Measurements from ENCODE around the gene TSACC.
"Not testable (repeated sequence)": the region's sequence is repeated elsewhere in the genome, so short reads cannot be mapped to it uniquely, and the experiment has no call there.

TSACC gene

GRCh38 chr1:156347331-156347730, 9.0 kb downstream of the TSACC start:
- DNase-seq, result no peak

DNA sequence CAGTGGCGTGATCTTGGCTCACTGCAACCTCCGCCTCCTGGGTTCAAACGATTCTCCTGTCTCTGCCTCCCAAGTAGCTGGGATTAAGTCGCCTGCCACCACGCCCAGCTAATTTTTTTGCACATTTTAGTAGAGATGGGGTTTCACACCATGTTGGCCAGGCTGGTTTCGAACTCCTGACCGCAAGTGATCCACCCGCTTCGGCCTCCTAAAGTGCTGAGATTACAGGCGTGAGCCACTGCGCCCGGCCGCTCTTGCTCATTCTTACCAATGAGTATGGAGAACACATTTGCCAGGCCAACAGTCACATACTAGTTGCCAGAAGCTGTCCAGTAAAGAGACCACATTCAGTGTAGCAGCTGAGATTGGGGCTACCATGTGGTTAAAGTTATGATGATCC, 14.2 kb downstream of the TSACC start:
- not testable (repeated sequence) for DNase-seq

- no peak for DNase-seq
Observed at GRCh38 chr1:156356262-156356874, 18.0 kb downstream of the TSACC start.

GRCh38 chr1:156356875-156357534, 18.7 kb downstream of the TSACC start:
- DNase-seq, result no peak

DNA sequence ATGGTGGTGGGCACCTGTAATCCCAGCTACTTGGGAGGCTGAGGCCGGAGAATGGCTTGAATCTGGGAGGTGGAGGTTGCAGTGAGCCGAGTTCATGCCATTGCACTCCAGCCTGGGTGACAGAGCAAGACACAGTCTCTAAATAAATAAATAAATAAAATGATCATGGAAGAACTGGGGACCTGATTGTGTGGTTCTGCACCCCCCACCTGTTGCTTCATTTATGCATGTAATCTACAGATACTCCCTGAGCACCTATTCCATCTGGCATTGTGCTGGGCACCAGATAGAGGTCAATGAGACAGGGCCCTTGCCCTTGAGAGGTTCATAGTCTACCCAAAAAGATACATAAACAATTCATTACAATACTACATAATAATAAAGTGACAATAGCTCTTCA, 19.7 kb downstream of the TSACC start:
- DNase-seq, result no peak

DNA sequence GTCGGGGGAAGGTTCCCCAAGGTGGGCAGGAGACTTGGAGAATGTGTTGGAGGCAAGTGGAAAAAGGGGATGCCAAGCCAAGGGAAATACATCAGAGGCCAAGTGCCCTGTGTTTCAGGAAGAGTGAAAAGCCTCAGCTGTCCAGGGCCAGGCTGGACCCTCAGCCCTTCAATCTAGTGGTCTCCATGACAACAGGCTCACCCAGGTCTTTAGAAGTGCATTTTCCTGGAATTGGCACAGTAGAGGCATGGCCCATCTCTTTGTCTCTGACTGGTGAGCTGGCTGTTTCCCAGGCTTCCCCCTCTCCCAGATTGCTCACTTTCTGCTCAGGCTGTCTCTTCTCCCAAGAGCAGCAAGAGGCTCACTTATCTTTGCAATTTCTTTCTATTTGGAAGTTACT, 20.3 kb downstream of the TSACC start:
- no peak for DNase-seq

GRCh38 chr1:156359249-156359648, 20.9 kb downstream of the TSACC start:
- DNase-seq, result no peak

DNA sequence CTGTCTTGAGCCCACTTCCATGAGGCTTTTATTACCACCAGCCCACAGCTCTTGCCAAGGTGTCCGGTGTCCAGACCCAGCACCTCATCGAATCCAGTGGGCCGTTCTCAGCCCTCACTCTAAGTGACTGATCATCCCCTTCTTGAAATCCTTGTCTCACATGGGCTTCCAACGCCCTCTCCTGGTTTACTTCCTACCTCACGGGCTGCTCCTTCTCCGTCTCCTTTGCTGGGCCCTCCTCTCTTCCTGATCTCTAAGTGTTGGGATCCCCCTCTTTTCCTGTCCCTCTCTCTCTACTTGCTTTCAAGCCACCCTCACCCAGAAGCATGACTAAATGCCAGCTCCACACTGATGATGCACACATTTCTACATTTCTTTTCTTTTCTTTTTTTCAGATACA, 21.6 kb downstream of the TSACC start:
- DNase-seq, result no peak

DNA sequence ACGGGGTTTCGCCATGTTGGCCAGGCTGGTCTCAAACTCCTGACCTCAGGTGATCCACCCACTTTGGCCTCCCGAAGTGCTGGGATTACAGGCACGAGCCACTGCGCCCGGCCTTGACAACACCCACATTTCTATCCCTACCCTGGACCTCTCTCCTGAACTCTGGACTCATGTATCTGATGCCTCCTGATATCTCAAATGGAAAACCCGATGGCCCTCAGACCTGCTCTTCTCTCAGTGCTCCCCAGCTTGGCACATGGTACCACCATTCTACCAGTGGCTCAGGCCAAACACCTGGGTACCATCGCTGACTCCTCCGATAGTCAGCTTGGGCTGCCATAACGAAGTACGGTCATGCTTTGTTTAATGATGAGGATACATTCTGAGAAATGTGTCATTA, 22.2 kb downstream of the TSACC start:
- DNase-seq, result no peak

DNA sequence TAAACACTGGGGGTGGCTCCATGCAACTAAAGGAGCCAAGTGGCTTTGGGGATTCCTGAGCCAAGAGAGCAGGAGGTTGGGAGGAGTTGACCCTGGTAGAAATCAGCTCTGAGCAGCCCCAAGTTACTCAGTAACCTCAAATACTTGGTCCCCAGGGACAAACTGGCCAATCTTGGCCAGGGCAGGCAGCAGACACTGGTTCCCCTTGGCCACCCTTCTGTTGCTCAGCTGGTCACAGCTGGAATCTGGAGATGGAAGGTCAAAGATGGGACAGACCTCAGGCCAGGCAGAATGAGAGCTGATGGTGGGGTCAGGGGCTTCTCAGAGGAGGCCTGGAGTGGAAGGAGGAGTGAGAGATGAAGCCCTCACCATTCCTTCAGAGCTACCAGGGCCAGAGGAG, 27.4 kb downstream of the TSACC start:
- no peak for DNase-seq

DNA sequence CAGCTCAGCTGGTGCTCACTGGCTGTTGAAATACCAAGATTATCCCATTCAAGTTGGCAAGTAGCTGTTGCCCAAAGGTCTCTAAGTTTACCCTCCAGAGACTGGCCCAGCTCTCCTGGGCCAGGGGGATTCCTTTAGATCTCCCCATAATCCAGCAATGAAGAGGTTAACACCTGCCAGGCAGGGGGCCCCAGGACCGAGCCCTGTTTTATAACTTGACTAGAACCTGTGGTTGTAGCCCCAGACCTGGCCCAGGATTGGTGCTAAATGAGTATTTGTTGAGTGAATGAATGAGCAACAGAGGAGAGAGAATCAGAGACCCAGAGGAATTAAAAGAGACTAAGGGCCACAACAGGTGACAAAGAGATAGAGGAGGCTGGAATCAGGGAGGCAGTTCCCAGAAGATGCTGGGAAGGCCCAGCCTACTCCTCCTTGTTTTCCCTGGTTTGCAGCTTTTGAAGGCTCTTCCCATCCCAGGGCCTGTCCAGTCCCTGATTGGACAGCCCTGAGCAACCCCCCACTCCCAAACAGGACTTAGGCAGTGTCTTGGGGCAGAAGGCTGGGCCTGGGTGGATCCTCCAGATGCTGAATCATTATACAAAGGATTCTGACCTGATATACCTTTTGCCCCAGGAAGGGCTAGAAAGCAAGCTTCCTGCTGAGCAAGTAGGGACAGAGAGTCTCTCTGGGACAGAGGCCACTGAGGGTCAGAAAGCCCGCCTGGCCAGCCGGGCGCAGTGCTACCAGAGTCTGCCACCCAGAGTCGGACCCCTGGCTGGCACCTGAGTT, 28.2 kb downstream of the TSACC start:
- DNase-seq, result no peak

DNA sequence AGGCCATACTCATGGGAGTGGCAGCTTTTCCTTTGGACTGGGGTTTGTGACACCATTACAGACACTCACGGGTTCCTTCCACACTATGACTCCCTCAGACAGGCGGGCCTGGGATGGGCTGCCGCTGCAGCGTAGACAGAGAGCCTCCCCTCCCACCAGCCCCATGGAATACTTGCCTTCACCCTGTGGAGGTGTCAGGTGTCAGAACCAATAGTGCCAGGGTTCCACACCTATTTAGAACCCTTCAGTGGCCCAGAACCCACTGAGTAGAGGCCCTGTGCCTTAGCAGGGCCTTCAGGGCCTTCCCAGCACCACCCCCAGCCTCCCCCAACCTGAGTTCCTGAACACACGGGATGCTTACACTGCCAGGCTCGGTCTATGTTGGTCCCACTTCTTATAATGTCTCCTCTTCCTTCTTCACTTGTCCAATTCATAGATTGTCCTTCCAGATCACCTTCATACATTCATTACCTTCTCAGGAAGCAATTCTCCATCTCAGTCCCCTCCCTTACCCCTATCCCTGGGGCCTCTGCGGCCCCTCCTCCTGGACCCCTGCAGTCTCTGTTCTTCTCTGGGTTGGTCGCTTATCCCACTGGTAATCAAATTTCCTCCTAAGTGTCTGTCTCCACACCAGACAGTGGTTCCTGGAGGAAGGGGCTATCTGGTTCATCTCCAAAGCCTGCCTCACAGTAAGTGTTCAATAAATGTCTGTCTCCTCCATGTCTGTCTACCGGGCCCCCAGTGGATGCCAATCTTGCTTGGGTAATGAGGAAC, 29.2 kb downstream of the TSACC start:
- DNase-seq, result no peak

DNA sequence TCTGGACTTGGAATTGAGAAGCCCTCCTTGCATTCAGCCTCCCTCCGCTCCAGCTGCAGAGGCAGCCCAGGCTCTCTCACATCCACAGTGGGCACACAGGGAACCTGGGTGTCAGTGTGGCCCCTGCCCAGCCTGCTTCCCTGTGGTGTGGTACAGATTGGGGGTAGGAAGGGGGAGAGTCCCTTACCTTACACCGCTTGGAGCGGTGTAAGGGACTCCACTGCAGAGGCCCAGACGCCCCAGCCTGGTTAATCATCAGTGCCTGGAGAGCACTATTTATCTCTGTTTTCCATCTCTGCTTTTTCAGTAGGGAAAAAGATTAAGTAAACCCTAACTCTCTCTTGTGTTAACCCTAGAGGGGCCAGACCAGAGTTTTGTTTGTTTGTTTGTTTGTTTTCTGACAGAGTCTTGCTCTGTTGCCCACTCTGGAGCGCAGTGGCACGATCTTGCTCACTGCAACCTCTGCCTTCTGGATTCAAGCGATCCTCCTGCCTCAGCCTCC, 29.9 kb downstream of the TSACC start:
- DNase-seq, result no peak

GRCh38 chr1:156368889-156369684, 30.8 kb downstream of the TSACC start, which contains the start of gene RHBG:
TSS of gene RHBG (plus strand) at chr1:156369211. CDS start at chr1:156369250, 39 bp downstream.
- no peak for DNase-seq

GRCh38 chr1:156369685-156370286, 31.5 kb downstream of the TSACC start:
- not testable (repeated sequence) for DNase-seq

DNA sequence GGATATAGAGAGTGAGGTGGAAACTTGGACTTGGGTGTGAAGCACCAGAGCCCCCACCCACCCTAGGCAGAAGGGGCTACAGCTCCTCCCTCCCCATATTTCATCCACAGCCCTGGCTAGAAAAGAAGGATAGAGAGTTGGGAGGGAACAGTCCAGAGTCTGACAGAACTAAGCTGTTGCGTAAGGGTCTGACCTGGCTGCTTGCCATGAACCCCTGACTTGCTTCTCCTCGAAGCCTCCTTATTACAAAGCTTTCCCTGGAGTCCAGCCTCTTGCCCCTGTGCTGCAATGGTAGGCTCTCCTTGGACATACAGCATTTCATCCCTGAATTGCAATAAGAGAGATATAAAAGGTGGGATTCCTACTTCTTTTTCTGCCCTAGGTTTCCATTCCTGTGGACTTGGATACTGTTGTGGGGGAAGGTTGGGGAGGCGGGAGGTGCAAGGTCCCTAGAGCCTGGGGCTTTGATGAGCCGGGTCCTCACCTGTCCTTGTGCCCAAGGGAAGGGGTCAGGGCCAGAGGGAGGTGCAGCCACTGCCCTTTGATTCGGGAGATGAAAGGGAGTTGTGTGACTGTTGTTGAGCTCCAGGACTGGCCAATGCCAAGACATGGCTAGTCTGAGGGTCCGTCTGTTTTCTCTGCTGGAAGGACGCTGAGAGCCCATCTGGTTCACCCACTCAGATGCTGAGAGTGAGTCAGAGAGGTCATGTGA, 33.4 kb downstream of the TSACC start:
- DNase-seq, result no peak

GRCh38 chr1:156372265-156372586, 33.9 kb downstream of the TSACC start:
- no peak for DNase-seq

GRCh38 chr1:156372876-156373275, 34.5 kb downstream of the TSACC start:
- DNase-seq, result no peak

DNA sequence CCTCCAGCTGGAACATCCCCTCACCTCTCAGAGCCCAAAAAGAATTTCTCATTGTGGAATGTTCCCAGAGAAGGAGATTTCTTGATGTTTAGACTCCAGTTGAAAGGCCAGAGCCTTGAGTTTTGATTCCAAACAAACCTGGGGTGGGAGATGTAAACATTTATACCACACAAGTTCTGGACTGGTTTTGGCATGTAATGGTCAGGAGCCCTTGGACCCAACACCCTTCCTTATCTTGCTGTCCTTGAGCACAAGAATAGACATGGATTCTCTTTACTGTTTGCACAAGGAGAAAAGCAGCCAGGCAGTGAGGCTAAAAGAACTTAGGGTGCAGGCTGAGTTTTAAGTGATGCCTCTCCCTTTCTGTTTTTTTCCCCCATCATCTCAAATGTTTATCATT, 35.2 kb downstream of the TSACC start:
- no peak for DNase-seq

- no peak for DNase-seq
Observed at GRCh38 chr1:156376146-156376545, 37.8 kb downstream of the TSACC start.
